Hematopoietic multipotent progenitor cell treated with erythropoietin and hydrocortisone succinate and interleukin-3 and kit ligand, for 8 days (in vitro differentiated cells): ENCODE data around the gene LRRC10B.
A peak's percentile ranks its signal among the peaks of the same experiment; 100 is the strongest.
"Not testable (repeated sequence)": the region's sequence is repeated elsewhere in the genome, so short reads cannot be mapped to it uniquely, and the experiment has no call there.

ENCODE experiments used
- DNase-seq: peaks from one replicate; pipeline ENCODE4 v3.0.0-alpha.2; 2015

LRRC10B gene

GRCh38 chr11:61507962-61508861 lies at the start of gene LRRC10B:
Gene LRRC10B, plus strand, starts transcription at chr11:61508749. Its CDS starts 250 bp downstream, at chr11:61508999.
- DNase-seq = no peak

- no peak for DNase-seq
These were observed 48.1 kb upstream of the LRRC10B start for GRCh38 chr11:61460474-61460881.

- no peak for DNase-seq
These were observed 47.6 kb upstream of the LRRC10B start for GRCh38 chr11:61460986-61461385.

- not testable (repeated sequence) for DNase-seq
These were observed 40.9 kb upstream of the LRRC10B start for GRCh38 chr11:61467602-61468001.

- no peak for DNase-seq
These were observed 40.5 kb upstream of the LRRC10B start for GRCh38 chr11:61468002-61468401.

- peak; percentile 17 for DNase-seq
These were observed 36.3 kb upstream of the LRRC10B start for GRCh38 chr11:61472282-61472681.

GRCh38 chr11:61472868-61473267 lies 35.7 kb upstream of the LRRC10B start:
- no peak for DNase-seq

- peak; percentile 64 for DNase-seq
These were observed 35.1 kb upstream of the LRRC10B start for GRCh38 chr11:61473370-61474012.

GRCh38 chr11:61474013-61474643 lies 34.4 kb upstream of the LRRC10B start:
- no peak for DNase-seq

- no peak for DNase-seq
These were observed 33.1 kb upstream of the LRRC10B start for GRCh38 chr11:61475433-61475832.

GRCh38 chr11:61476371-61476770 lies 32.2 kb upstream of the LRRC10B start:
- no peak for DNase-seq

GRCh38 chr11:61477126-61477525 lies 31.4 kb upstream of the LRRC10B start:
- DNase-seq = no peak

GRCh38 chr11:61477727-61478148 lies 30.8 kb upstream of the LRRC10B start:
- peak; percentile 32 for DNase-seq

- not testable (repeated sequence) for DNase-seq
These were observed 29.0 kb upstream of the LRRC10B start for GRCh38 chr11:61479360-61480058.

GRCh38 chr11:61480261-61480993 lies 28.1 kb upstream of the LRRC10B start:
- no peak for DNase-seq

- DNase-seq = no peak
These were observed 27.6 kb upstream of the LRRC10B start for GRCh38 chr11:61480994-61481335.

- no peak for DNase-seq
These were observed 26.7 kb upstream of the LRRC10B start for GRCh38 chr11:61481806-61482205.

GRCh38 chr11:61482513-61482912 lies 26.0 kb upstream of the LRRC10B start:
- peak; percentile 26 for DNase-seq

- no peak for DNase-seq
These were observed 24.0 kb upstream of the LRRC10B start for GRCh38 chr11:61484541-61484940.

GRCh38 chr11:61485080-61485479 lies 23.5 kb upstream of the LRRC10B start:
- DNase-seq = no peak

GRCh38 chr11:61486011-61486620 lies 22.4 kb upstream of the LRRC10B start:
- DNase-seq = no peak

GRCh38 chr11:61486779-61487178 lies 21.8 kb upstream of the LRRC10B start:
- DNase-seq = no peak
